ENCODE measurements around the gene SSX2.
"Not testable (repeated sequence)": the region's sequence is repeated elsewhere in the genome, so short reads cannot be mapped to it uniquely, and the experiment has no call there.

Gene SSX2, protein sequence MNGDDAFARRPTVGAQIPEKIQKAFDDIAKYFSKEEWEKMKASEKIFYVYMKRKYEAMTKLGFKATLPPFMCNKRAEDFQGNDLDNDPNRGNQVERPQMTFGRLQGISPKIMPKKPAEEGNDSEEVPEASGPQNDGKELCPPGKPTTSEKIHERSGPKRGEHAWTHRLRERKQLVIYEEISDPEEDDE

DNA sequence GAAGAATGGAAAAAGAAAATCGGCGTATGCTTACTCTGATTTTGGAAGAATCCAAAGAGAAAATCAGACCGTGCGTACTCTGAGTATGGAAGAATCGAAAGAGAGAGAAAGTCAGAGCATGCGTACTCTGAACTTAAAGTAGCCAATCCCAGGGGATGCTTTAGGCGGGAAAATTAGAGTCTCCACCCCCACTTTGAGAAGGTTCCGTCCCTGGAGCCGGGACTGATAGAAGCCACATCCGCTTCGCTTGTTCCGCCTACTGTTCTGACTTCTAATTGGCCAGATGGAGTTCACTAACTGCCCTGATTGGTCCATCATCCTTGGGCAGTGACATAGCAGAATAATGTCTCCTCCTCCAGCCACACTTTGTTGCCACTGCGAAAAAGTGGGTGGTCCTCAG, at the start of gene SSX2:
SSX2 (minus strand) TSS at position 101 of the 400 bp plus-strand sequence. CDS start 1,429 bp downstream, outside the sequence.
- DNase-seq (ENCODE audit: low read depth): not testable (repeated sequence)

DNA sequence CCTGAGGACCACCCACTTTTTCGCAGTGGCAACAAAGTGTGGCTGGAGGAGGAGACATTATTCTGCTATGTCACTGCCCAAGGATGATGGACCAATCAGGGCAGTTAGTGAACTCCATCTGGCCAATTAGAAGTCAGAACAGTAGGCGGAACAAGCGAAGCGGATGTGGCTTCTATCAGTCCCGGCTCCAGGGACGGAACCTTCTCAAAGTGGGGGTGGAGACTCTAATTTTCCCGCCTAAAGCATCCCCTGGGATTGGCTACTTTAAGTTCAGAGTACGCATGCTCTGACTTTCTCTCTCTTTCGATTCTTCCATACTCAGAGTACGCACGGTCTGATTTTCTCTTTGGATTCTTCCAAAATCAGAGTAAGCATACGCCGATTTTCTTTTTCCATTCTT, 44.0 kb upstream of the SSX2 start, which contains the start of gene SSX2B:
SSX2B (plus strand) TSS at position 301 of the 400 bp plus-strand sequence. CDS start 1,429 bp downstream, outside the sequence.
- not testable (repeated sequence) for DNase-seq (ENCODE audit: low read depth)

DNA sequence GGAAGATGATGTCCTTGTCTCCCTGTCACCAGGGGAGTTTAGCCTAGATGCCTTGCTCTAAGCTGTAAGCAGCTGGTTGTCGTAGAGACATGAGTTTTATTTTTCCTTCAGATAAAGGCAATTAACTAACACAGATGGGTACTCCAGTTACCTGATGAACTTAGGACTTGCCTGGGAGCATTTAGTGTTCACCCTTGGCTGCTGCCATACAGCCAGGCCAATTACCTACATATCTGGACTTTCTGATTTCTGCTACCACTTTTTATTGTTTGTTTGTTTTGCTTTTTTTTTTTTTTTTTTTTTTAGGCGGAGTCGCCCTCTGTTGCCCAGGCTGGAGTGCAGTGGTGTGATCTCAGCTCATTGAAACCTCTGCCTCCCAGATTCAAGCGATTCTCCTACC, 14.9 kb downstream of the SSX2 start:
- not testable (repeated sequence) for DNase-seq (ENCODE audit: low read depth)

DNA sequence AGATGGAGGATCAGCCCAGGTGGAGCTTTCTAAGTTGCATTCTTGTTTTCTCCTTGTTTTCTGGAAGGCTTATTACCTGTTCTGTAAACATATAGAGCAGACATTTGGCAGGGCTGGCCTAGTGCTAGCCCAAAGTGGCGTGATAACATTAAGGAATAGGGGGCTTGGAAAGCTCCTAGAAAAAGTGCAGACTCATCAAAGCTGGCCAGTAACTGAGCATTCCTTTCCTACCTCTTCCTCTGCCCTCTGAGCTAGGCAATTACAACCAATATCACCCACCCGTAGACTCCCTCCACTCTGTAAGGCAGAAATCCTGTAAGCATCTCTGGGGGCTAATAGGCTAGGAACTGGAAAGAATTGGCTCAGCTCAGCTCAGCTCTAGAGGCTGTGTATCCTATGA, 44.8 kb downstream of the SSX2 start:
- not testable (repeated sequence) for DNase-seq (ENCODE audit: low read depth)

DNA sequence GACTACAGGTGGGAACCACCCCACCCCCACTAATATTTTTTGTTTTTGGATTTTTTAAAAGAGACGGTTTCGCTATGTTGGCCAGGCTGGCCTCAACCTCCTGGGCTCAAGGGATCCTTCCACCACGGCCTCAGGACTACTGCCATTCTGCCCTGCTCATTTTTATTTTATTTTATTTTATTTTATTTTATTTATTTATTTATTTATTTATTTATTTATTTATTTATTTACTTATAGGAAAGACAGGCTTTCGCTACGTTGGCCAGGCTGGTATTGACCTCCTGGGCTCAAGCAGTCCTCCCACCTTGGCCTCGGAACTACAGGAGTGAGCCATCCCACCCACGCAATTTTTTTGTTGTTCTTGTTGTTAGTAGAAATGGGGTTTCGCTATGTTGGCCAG, 51.5 kb downstream of the SSX2 start:
- DNase-seq (ENCODE audit: low read depth): not testable (repeated sequence)

DNA sequence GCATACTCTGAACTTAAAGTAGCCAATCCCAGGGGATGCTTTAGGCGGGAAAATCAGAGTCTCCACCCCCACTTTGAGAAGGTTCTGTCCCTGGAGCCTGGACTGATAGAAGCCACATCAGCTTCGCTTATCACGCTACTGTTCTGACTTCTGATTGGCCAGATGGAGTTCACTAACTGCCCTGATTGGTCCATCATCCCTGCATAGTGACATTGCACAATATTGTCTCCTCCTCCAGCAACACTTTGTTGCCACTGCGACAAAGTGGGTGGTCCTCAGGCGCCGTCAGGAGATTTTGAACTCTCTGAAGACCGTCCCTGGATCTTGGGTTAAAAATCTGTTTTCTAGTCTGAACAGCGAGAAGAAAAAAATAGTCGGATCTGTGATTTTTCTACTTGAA, 52.2 kb downstream of the SSX2 start, which contains the start of gene SSX7:
SSX7 (minus strand) TSS at position 101 of the 400 bp plus-strand sequence. CDS start 1,428 bp downstream, outside the sequence.
- not testable (repeated sequence) for DNase-seq (ENCODE audit: low read depth)

DNA sequence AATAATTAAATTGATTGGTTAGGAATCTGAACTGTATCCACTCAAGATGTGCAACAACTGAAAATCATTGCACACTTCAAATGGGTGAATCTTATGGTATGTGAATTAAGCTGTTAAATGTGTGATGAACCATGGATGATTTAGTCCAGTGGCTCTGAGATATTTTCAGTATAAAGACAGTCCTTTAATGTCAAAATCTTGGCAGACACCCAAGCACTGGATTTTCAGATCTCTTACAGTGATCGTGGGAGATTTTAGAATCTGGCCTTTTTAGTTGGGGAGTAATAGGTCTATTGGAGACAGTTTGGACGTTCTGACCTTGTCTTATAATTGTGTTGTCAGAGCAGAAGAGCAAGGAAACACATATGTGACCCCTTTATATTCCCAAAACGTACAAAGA, 56.3 kb downstream of the SSX2 start:
- not testable (repeated sequence) for DNase-seq (ENCODE audit: low read depth)

DNA sequence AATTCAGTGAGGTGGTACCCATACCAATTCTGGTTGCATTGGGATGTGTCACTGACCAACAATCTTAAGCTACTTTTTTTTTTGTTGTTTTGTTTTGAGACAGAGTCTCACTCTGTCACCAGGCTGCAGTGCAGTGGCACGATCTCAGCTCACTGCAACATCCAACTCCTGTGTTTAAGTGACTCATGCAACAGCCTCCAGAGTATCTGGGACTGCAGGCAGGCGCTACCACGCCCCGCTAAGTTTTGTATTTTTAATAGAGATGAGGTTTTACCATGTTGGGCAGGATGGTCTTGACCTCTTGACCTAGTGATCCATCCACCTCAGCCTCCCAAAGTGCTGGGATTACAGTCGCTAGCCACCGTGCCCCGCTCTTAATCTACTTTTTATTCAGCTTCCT, 58.0 kb downstream of the SSX2 start:
- not testable (repeated sequence) for DNase-seq (ENCODE audit: low read depth)
